ENCODE results near the gene TMEM184B.

Gene TMEM184B

GRCh38 chr22:38296372-38296771 lies 23.6 kb upstream of the TMEM184B start:
- H3K36me3 ChIP-seq (ENCODE audit: control insufficient read depth, insufficient read depth, low read length), result peaks cover 58% of the 10 kb centered on the region
- H3K27me3 ChIP-seq (replicated peaks; ENCODE audit: control insufficient read depth, insufficient read depth, low read length), result no peaks in the 10 kb centered on the region
- H3K4me3 ChIP-seq (replicated peaks; ENCODE audit: low read depth, low read length), result no peak overlapping the region
- TF ChIP-seq CTCF (IDR thresholded peaks at IDR 0.05; ENCODE audit: insufficient read depth, low read length, poor library complexity, severe bottlenecking), result no peak
- no peak for DNase-seq (ENCODE audit: extremely low read depth, insufficient read length)

- no peak for TF ChIP-seq CTCF (IDR thresholded peaks at IDR 0.05; ENCODE audit: insufficient read depth, low read length, poor library complexity, severe bottlenecking)
- H3K36me3 ChIP-seq (ENCODE audit: control insufficient read depth, insufficient read depth, low read length), result peaks cover 62% of the 10 kb centered on the region
- no peak overlapping the region for H3K4me3 ChIP-seq (replicated peaks; ENCODE audit: low read depth, low read length)
- no peak for DNase-seq (ENCODE audit: extremely low read depth, insufficient read length)
- no peaks in the 10 kb centered on the region for H3K27me3 ChIP-seq (replicated peaks; ENCODE audit: control insufficient read depth, insufficient read depth, low read length)
Observed at GRCh38 chr22:38295863-38296262, 23.1 kb upstream of the TMEM184B start.

- Histone ChIP-seq H3K36me3 (ENCODE audit: control insufficient read depth, insufficient read depth, low read length) (peaks cover 61% of the 10 kb centered on the region), H3K27me3 (replicated peaks; ENCODE audit: control insufficient read depth, insufficient read depth, low read length) (no peaks in the 10 kb centered on the region), H3K4me3 (replicated peaks; ENCODE audit: low read depth, low read length) (no peak overlapping the region)
- DNase-seq (ENCODE audit: extremely low read depth, insufficient read length), result no peak
- TF ChIP-seq CTCF (IDR thresholded peaks at IDR 0.05; ENCODE audit: insufficient read depth, low read length, poor library complexity, severe bottlenecking), result no peak
Observed at GRCh38 chr22:38295339-38295738, 22.5 kb upstream of the TMEM184B start.

DNA sequence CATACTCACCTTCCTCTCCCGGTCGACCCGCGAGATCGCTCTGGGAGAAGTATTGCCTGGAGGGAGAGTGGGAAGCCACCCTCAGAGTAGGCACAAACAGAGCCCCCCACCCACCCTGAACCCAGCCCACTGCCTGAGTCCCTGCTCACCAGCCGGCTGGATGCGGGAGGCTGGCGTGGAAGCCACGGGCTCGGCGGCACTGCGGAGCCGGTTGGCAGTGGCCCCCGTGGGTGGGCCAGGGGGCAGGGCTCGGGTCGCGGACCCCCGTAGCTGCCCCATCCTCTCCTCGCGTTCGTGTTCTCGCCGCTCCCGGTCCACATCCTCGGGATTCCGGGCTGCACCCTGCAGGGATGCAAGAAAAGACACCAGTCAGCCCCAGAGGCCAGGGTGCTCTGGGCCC lies 21.4 kb upstream of the TMEM184B start:
- DNase-seq (ENCODE audit: extremely low read depth, insufficient read length), result no peak
- H3K27me3 ChIP-seq (replicated peaks; ENCODE audit: control insufficient read depth, insufficient read depth, low read length), result no peaks in the 10 kb centered on the region
- H3K4me3 ChIP-seq (replicated peaks; ENCODE audit: low read depth, low read length), result no peak overlapping the region
- H3K36me3 ChIP-seq (ENCODE audit: control insufficient read depth, insufficient read depth, low read length), result peaks cover 52% of the 10 kb centered on the region
- TF ChIP-seq CTCF (IDR thresholded peaks at IDR 0.05; ENCODE audit: insufficient read depth, low read length, poor library complexity, severe bottlenecking), result no peak

GRCh38 chr22:38292694-38293093 lies 19.9 kb upstream of the TMEM184B start:
- H3K27me3 ChIP-seq (replicated peaks; ENCODE audit: control insufficient read depth, insufficient read depth, low read length), result no peaks in the 10 kb centered on the region
- no peak for DNase-seq (ENCODE audit: extremely low read depth, insufficient read length)
- peaks cover 39% of the 10 kb centered on the region for H3K36me3 ChIP-seq (ENCODE audit: control insufficient read depth, insufficient read depth, low read length)
- no peak for TF ChIP-seq CTCF (IDR thresholded peaks at IDR 0.05; ENCODE audit: insufficient read depth, low read length, poor library complexity, severe bottlenecking)
- H3K4me3 ChIP-seq (replicated peaks; ENCODE audit: low read depth, low read length), result no peak overlapping the region

- DNase-seq (ENCODE audit: extremely low read depth, insufficient read length), result no peak
- Histone ChIP-seq H3K36me3 (ENCODE audit: control insufficient read depth, insufficient read depth, low read length) (peaks cover 28% of the 10 kb centered on the region), H3K27me3 (replicated peaks; ENCODE audit: control insufficient read depth, insufficient read depth, low read length) (no peaks in the 10 kb centered on the region), H3K4me3 (replicated peaks; ENCODE audit: low read depth, low read length) (no peak overlapping the region)
- no peak for TF ChIP-seq CTCF (IDR thresholded peaks at IDR 0.05; ENCODE audit: insufficient read depth, low read length, poor library complexity, severe bottlenecking)
Observed at GRCh38 chr22:38291201-38291777, 18.5 kb upstream of the TMEM184B start.

Data from GM06990 (cell line).